ENCODE results near the gene PDCD11.
"Not testable (repeated sequence)": the region's sequence is repeated elsewhere in the genome, so short reads cannot be mapped to it uniquely, and the experiment has no call there.

PDCD11 gene

DNA sequence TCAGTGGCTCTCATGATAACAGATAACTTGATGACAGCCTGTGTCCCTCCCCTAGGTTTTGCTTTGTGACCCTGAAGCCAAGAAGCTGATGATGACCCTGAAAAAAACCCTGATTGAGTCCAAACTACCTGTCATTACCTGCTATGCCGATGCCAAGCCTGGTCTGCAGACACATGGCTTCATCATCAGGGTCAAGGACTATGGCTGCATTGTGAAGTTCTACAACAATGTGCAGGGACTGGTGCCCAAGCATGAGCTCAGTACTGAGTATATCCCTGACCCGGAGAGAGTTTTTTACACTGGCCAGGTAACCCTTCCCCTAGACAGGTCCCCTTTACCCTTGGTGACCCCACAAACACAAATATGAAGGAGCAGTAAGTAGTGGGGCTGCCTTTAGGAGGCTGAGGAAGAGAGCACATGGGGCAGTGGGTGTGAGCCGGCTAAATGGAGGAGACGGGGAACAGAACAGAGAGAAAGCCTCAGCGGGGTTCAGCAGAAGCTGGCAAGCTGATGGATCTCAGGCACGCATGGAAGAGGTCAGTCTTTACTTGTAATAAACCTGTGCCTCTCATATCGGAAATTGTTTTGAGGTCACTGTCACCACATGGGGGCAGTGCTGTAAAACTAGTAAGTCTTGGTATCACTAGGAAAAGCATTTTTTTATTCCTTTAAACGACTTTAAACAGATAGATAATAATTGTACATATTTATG is 20.2 kb downstream of the PDCD11 start:
- no peak for DNase-seq

- not testable (repeated sequence) for DNase-seq
Observed at GRCh38 chr10:103417148-103417469, 20.7 kb downstream of the PDCD11 start.

GRCh38 chr10:103417601-103418000 is 21.2 kb downstream of the PDCD11 start:
- no peak for DNase-seq

DNA sequence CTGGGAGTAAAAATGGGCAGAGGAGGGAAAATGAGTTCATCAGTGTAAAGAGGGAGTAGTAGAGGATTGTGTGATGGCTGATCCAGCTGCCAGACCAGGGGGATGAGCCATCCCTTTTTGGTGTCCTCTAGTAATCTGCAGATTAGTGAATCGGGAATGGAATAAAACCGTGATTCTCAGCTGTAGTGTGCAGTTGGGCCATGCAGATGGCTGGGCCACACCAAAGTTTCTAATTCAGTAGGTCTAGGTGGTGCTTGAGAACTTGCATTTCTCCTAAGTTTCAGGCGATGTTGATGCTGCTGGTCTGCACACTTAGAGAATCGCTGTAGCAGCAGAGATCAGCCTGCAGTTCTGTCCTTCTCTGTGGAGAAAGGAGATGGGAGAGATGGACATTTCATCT is 22.7 kb downstream of the PDCD11 start:
- no peak for DNase-seq

DNA sequence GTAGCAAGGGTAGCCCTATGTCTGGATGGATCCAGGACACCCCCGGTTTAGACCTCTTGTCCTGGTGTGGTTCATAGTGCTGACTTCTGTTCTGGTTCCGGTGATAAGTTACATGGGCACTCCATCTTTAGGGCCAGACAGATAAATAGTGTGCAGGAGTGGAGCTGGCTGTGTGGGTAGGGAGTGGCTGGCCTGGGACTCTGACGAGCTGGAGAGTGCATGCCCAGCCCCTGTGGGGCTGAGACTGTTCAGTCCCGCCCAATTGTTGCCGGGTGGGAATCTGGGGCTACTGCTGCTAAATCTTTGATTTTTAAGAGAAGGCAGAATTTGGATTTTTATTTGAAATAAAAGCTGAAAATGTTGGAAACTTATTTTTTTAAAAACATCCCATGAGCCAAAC is 27.3 kb downstream of the PDCD11 start:
- DNase-seq, result no peak

DNA sequence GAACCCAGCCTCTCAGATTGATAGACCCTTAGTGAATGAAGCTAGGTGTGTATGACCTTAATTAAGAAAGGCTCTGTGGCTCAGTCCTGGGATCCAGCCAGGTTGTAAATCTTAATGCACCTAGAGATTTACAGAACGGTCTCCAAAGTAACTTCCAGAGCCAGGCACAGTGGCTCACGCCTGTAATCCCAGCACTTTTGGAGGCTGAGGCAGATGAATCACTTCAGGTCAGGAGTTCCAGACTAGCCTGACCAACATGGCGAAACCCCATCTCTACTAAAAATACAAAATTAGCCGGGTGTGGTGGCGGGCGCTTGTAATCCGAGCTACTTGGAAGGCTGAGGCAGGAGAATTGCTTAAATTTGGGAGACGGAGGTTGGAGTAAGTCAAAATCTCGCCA is 31.4 kb downstream of the PDCD11 start:
- no peak for DNase-seq

GRCh38 chr10:103428989-103429643 is 32.7 kb downstream of the PDCD11 start:
- no peak for DNase-seq

DNA sequence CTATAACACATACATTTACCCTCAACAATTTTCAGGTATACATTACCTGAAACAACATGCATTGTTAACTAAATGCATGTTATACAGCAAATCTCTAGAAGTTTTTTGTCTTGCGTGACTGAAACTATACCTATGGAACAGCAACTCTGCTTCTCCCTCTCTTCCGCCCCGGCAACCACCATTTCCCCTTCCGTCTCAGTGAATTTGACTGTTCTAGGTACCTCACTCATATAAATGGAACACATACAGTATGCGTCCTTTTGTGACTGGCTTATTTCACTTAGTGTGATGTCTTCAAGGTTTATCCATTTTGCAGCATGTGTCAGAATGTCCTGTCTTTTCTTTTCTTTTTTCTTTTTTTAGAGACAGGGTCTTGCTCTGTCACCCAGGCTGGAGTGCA is 33.2 kb downstream of the PDCD11 start:
- no peak for DNase-seq

GRCh38 chr10:103431902-103432301 is 35.5 kb downstream of the PDCD11 start:
- no peak for DNase-seq

GRCh38 chr10:103433858-103434257 is 37.4 kb downstream of the PDCD11 start:
- DNase-seq, result no peak

GRCh38 chr10:103439776-103440175 is 43.4 kb downstream of the PDCD11 start:
- no peak for DNase-seq

DNA sequence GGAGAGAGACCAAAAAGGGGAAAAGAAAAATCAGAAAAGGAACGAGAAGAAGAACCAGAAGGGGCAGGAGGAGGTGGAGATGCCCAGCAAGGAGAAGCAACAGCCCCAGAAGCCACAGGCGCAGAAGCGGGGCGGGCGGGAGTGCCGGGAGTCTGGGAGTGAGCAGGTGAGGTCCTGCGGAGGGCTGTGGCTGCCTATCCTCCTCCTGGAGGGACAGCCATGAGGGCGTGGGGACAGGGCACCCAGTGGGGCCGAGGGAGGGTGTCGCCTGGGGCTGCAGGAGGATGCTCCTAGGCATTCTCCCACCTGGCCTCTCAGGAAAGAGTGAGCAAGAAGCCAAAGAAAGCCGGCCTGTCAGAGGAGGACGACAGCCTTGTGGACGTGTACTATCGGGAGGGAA is 44.0 kb downstream of the PDCD11 start:
- DNase-seq, result no peak

DNA sequence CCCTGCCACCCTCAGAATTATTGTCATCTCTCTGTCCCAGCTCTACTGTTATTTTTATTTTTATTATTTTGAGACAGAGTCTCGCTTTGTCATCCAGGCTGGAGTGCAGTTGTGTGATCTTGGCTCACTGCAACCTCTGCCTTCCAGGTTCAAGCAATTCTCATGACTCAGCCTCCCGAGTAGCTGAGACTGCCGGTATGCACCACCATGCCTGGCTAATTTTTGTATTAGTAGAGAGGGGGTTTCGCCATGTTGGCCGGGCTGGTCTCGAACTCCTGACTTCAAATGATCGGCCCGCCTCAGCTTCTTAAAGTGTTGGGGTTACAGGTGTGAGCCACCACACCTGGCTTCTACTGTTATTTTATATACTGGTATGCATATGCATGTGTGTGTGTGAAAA is 44.8 kb downstream of the PDCD11 start:
- no peak for DNase-seq

- DNase-seq, result no peak
Observed at GRCh38 chr10:103441611-103442010, 45.2 kb downstream of the PDCD11 start.

- DNase-seq, result no peak
Observed at GRCh38 chr10:103442031-103442461, 45.6 kb downstream of the PDCD11 start.

- no peak for DNase-seq
Observed at GRCh38 chr10:103443475-103444185, 47.2 kb downstream of the PDCD11 start.

GRCh38 chr10:103444478-103444877 is 48.1 kb downstream of the PDCD11 start:
- no peak for DNase-seq

GRCh38 chr10:103445366-103445765 is 48.9 kb downstream of the PDCD11 start:
- no peak for DNase-seq

DNA sequence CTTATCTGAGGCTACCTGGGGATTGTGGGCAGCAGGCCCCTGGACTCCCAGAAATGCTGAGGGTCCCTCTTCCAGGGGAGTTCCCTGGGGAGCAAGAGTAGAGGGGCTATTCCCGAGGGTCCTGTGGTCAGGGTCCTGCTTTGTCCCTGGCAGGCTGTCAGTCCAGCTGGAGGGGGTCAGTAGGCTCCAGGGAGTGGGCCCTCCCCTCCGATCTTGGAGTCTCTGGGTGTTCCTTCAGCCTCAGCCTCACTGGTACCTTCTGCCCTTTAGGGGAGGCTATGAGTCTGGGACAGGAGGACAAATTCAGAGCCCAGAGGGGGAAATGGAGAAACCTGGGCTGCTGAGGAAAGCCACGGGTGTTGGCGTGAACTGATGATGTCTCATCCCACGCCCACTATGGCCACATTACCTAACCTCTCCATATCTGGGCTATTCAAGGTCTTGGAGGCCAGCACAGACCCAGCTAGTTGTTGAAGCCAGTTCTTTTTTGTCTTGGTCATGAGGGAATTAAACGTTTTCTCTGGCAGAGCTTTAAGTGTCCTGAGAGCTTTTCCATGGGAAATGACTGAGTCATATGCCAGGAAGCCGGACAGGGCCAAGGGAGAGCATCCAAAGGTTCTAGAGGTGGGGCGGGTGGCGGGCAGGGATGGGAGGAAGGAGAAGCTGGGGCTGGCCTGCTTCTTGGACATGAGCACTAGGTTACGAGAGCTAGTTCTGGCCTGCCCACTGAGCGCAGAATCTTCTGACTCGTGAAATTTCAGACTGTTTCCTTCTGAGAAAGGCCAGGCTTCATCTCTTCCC is 49.5 kb downstream of the PDCD11 start:
- DNase-seq, result no peak

DNA sequence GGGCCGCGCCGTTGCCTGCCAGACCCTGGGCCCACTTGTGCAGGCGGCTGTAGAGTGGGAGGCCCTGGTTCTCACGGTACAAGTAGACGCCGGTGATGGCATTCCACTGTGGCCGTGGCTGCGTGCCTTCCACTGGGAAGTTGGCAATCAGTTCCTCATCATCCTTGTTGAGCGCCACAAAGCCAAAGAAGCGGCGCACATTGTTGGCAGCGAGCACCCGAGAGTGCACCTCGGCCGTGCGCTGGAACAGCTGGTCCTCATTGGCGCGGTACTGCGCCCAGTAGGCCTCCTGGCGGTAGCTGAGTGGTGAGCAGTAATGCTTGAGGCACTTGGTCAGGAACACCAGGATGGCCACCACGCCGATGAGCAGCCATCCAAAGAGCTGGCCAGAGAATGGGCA is 50.8 kb downstream of the PDCD11 start:
- no peak for DNase-seq

- no peak for DNase-seq
Observed at GRCh38 chr10:103448746-103449145, 52.3 kb downstream of the PDCD11 start.

DNA sequence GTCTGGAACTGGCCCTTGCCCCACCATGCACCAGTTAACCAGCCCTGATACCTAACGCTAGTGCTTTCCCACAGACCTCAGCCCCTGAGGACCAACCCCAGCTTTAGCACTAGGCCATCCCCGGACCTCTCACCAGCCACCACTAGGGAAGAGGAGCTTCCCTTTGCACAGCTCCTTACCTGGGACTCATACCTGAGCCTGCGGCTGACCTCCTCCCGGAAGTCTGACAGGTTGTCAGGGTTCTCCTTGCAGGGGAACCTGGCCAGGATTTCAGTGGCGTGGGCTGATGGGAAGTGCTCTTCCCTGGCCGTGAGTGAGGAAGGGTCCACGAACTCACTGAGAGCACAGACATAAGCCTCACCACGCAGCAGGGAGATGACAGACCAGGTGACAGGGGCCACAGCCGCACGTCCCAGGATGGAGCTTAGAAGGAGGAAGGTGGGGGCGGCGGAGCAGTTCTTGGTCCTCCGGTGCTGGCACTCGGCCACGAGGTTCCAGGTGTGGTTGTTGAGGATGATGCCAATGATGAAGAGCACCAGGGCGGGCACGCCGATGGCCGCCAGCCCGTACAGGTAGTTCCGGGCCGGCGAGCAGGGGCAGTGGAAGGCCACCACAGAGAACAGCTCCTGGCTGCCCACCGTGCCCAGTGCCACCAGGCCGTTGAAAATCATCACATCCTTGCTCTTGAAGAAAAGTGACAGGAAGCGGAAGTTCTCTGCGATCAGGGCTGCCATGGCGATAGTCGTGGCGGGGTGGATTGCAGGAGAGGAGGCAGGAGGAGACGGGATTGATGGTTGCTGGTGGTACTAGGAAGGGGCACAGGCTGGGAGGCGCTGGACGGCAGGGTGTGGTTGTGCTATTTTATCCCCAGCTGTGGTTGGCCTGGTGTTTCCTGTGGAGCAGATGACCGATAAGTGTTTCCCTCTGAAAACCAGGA is 53.0 kb downstream of the PDCD11 start:
- DNase-seq, result no peak
